A673 (cell line): ENCODE data around the gene GALNT9.

Experiments used
- CTCF ChIP-seq: fragments of 300-800, 200-600 bp; sonication (generic); conservative IDR thresholded peaks from 2 replicates; pipeline ENCODE4 v1.5.1; 2017; ENCODE audit warnings: low read depth, mild to moderate bottlenecking, antibody characterized with exemption, low read length, moderate library complexity, mixed read lengths
- EZH2 ChIP-seq: fragments of 200-600 bp; sonication (generic); IDR thresholded peaks from 2 replicates; pipeline ENCODE4 v1.6.1; 2017; ENCODE audit warnings: borderline replicate concordance, low read depth, mild to moderate bottlenecking, mixed read lengths, antibody characterized with exemption, low read length; ENCODE audit not compliant: poor library complexity, severe bottlenecking

GRCh38 chr12:132167611-132168310, 161.6 kb downstream of the GALNT9 start:
- TF ChIP-seq CTCF = no peak
- TF ChIP-seq EZH2 = no peak
